Amygdala (tissue), 56 donors: ENCODE results near the gene CRLF1.
"Not testable (repeated sequence)": the region's sequence is repeated elsewhere in the genome, so short reads cannot be mapped to it uniquely, and the experiment has no call there.

Source experiments
- DNase-seq, 56 donors: peaks; one replicate each; lab custom pipeline; 2025; lab: John Stamatoyannopoulos, UW

Gene CRLF1

GRCh38 chr19:18611327-18612050 lies 4.9 kb upstream of the CRLF1 start:
- no peak for DNase-seq

GRCh38 chr19:18610556-18611326 lies 4.1 kb upstream of the CRLF1 start:
- DNase-seq = no peak

DNA sequence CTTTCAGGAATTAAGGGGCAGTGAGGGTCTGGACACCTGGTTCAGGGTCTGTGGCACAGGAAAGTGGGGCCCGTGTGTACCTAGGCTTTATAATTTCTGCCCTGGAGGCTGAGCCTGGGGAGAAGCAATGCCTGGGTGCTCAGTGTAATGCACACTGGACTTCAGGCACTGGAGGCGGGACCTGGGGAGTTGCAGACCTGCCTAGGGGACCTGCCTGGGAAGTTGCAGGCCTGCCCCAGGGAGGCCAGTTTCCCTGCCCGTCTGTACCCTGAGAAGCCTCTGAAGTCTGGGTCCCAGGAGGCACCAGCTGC lies 3.6 kb upstream of the CRLF1 start:
- DNase-seq = no peak

DNA sequence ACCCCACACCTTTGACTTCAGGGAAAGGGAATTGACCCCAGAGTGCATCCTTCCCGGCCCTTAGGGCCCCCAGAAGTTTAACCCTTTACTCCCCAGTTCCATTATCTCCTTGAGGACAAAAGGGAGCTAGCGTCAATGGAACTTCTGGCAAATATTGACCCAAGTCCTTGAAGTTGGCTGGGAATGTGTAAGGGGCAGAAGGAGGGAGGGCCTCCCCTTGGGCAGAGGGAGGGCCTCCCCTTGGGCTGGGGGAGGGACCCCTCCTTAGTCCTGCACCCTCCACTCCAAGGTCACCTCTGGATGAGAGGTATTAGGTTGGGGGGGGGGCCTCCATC lies 3.1 kb upstream of the CRLF1 start:
- DNase-seq = no peak

GRCh38 chr19:18608805-18609716 lies 2.5 kb upstream of the CRLF1 start:
- no peak for DNase-seq

GRCh38 chr19:18608102-18608804 lies 1.7 kb upstream of the CRLF1 start:
- no peak for DNase-seq

GRCh38 chr19:18607226-18608101 lies 865 bp upstream of the CRLF1 start:
- DNase-seq = no peak

DNA sequence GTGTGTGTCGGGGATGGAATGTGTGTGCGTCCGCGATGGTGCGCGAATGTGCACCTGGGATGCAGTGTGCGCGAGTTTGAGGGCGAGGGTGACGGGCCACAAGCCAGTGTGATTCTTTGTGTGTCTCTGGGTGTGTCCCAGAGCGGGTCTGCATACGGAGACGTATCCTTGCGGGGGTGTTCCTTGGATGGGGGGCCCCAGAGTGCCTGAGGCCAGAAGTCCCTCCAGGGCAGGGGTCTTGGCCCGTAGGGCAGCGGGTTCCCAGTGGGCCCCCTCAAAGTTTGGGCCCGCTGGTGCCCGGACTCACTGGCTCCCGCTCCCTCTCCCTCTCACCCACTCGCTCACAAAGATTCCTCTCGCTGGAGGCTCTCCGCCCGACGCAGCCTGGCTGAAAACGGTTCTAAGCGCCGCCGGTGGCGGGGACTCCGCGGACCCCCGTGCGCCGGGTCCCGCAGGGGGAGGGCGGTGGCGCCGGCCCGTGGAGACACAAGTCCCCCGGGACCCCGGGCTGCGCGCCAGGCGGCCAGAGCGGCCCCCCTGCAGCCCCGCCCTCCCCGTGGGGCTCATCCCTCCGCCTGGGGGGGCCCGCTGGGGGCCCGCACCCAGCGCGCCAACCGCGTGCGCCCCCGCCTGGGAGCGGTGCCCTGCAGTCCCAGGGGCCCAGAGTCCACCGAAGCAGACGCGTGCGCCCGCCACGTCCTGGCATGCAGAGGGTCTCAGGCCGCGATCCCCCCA lies 886 bp downstream of the CRLF1 start:
- DNase-seq = no peak

GRCh38 chr19:18605196-18605545 lies 1.4 kb downstream of the CRLF1 start:
- DNase-seq = no peak

DNA sequence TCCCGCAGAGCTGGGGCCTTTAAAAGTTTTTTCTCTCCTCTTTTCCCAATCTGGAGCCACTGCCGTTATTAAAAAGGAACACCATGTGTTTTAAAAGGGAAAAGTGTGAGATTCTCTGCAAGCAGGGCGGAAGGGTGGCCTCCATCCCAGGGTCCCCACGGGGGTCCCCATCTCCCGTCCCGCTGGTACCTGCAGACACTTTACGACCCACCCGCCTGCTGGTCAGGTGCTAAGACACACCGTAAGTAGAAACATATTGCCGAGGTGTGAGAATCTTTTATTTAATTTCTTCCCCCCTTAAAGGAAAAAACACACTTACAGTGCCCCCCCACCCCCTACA lies 1.8 kb downstream of the CRLF1 start:
- DNase-seq = no peak

- no peak for DNase-seq
These were observed 2.4 kb downstream of the CRLF1 start for GRCh38 chr19:18603958-18604819.

GRCh38 chr19:18603255-18603957 lies 3.2 kb downstream of the CRLF1 start:
- no peak for DNase-seq

DNA sequence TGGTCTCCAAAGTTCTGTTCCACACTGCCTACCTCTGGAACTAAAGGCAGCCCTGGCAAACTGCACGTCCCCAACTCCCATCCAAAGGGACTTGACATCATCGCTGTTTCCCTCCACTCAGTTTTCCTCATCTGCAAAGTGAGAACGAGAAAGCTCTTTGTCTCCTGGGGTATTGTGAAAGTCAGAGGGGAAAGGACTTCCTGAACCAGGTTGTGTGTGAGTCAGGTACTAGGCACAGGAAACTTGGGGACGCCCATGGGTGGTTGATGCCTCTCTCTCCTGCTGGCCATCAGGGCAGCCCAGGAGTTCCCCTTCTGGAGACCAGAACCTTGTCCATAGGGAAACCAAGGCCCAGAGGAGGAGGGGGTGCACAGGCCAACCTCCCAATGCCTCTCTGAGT lies 4.7 kb downstream of the CRLF1 start:
- no peak for DNase-seq

GRCh38 chr19:18600692-18601397 lies 5.8 kb downstream of the CRLF1 start:
- DNase-seq = not testable (repeated sequence)

GRCh38 chr19:18599485-18599884 lies 7.1 kb downstream of the CRLF1 start:
- DNase-seq = no peak

- DNase-seq = no peak
These were observed 8.6 kb downstream of the CRLF1 start for GRCh38 chr19:18597809-18598660.
